ENCODE measurements around the gene CDCP1. TPM values are rescaled to one million over a fixed set of nuclear protein-coding genes. Genes with fewer than 3 reads are reported as not detected.

CDCP1 gene
- total RNA-seq, 6 experiments from 2014 or later, result 0.78 to 2.1 (median 1.7) TPM

DNA sequence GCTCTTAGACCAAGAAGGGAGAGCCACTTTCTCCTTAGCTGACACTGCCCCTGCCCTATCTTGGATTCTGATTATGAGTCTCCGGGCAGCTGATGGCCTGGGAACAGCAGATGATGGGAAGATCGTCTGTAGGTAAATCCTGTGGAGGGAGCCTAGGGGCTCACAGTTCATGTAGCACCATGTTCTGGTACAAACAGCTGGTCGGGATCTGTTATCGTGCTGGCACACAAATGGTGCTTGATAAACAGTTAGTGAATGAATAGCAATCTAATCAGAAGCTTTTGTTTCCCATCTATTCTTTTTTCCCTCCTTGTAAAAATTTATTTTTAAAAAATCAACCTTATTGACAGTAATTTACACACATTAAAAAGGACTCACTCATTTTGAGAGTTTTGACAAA, 26.8 kb downstream of the CDCP1 start:
- Mint-ChIP-seq H3K4me1 (ENCODE audit: low read depth) (peaks cover 61% of the 10 kb centered on the region), H3K9me3 (no peaks in the 10 kb centered on the region), H3K4me3 (no peak overlapping the region), H3K27ac (no peak overlapping the region), H3K36me3 (ENCODE audit: low read depth) (no peaks in the 10 kb centered on the region), H3K27me3 (ENCODE audit: insufficient read depth) (no peaks in the 10 kb centered on the region; the same call in 1 of the 2 replicates)
- TF ChIP-seq, protein P1, sequence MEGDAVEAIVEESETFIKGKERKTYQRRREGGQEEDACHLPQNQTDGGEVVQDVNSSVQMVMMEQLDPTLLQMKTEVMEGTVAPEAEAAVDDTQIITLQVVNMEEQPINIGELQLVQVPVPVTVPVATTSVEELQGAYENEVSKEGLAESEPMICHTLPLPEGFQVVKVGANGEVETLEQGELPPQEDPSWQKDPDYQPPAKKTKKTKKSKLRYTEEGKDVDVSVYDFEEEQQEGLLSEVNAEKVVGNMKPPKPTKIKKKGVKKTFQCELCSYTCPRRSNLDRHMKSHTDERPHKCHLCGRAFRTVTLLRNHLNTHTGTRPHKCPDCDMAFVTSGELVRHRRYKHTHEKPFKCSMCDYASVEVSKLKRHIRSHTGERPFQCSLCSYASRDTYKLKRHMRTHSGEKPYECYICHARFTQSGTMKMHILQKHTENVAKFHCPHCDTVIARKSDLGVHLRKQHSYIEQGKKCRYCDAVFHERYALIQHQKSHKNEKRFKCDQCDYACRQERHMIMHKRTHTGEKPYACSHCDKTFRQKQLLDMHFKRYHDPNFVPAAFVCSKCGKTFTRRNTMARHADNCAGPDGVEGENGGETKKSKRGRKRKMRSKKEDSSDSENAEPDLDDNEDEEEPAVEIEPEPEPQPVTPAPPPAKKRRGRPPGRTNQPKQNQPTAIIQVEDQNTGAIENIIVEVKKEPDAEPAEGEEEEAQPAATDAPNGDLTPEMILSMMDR (IDR thresholded peaks at IDR 0.05), result no peak
- no peak for DNase-seq

DNA sequence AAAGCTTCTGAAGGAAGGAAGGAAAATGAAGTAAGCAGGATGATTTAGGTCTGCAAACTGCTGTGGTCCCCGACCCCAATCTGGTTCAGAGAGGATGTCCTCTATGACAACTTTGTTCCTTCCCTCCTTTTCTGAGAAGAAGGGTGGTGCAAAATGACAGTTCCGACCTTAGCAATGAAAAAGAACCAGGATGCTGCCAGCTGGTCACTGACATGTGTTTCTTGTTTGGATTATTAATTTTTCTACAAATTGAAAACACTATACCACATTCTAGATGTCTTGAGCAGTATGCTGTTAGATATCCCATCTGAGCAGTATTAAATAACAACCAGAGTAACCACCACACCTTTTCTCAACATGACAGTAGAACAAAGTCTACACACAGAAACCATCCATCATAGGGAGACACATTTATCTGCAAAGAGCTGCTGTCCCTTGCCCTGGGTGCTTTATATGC, 27.5 kb downstream of the CDCP1 start:
- no peaks in the 10 kb centered on the region for H3K9me3 Mint-ChIP-seq
- DNase-seq, result no peak
- H3K27me3 Mint-ChIP-seq (ENCODE audit: insufficient read depth), result no peaks in the 10 kb centered on the region; the same call in 1 of the 2 replicates
- H3K27ac Mint-ChIP-seq, result no peak overlapping the region
- no peak overlapping the region for H3K4me3 Mint-ChIP-seq
- peaks cover 60% of the 10 kb centered on the region for H3K4me1 Mint-ChIP-seq (ENCODE audit: low read depth)
- H3K36me3 Mint-ChIP-seq (ENCODE audit: low read depth), result no peaks in the 10 kb centered on the region
- TF ChIP-seq, protein P1 (IDR thresholded peaks at IDR 0.05), result no peak

DNA sequence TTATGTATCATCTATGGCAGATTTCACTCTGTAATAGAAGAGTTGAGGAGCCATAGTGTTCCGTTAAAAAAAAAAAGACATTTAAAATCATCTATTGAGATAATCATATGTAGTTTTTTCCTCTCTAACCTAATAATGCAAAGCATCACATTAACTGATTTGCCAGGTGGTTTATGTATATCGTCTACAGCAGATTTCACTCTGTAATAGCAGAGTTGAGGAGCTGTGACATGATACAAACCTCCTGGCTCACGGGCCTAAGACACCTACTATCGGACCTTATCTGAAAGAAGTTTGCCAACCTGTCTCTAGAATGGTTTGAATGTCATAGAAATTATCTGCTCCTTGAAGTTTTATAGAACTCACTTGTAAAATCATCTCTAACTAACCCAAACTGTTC, 29.8 kb downstream of the CDCP1 start:
- no peak for DNase-seq
- Mint-ChIP-seq H3K4me3 (no peak overlapping the region), H3K9me3 (no peaks in the 10 kb centered on the region), H3K4me1 (ENCODE audit: low read depth) (peaks cover 56% of the 10 kb centered on the region), H3K27ac (no peak overlapping the region), H3K27me3 (ENCODE audit: insufficient read depth) (no peaks in the 10 kb centered on the region; the same call in 1 of the 2 replicates), H3K36me3 (ENCODE audit: low read depth) (no peaks in the 10 kb centered on the region)
- TF ChIP-seq, protein P1 (IDR thresholded peaks at IDR 0.05), result no peak

DNA sequence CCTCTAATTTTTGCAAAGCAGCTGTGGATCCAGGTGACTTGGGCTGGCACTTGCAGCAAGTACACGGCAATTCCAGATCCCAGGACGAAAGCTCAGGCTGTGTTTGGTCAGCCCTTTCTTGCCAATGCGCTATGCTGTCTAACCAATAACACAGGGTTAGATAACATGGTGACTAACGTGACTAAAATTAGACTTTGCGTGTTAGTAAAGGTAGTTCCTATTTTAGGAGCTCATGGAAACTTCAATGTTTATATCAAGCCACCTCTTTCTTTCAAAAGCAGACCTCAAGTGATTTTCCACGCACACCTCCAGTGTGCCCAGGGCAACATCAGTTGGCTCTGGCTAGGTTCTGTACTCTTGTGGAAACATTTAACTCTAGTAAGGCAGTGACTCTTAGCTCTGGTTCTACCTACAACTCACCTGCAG, 32.5 kb downstream of the CDCP1 start:
- no peaks in the 10 kb centered on the region for H3K9me3 Mint-ChIP-seq
- no peak overlapping the region for H3K27ac Mint-ChIP-seq
- H3K36me3 Mint-ChIP-seq (ENCODE audit: low read depth), result no peaks in the 10 kb centered on the region
- TF ChIP-seq, protein P1 (IDR thresholded peaks at IDR 0.05), result no peak
- H3K4me1 Mint-ChIP-seq (ENCODE audit: low read depth), result peaks cover 46% of the 10 kb centered on the region
- H3K27me3 Mint-ChIP-seq (ENCODE audit: insufficient read depth), result no peaks in the 10 kb centered on the region; the same call in 1 of the 2 replicates
- H3K4me3 Mint-ChIP-seq, result no peak overlapping the region
- no peak for DNase-seq

DNA sequence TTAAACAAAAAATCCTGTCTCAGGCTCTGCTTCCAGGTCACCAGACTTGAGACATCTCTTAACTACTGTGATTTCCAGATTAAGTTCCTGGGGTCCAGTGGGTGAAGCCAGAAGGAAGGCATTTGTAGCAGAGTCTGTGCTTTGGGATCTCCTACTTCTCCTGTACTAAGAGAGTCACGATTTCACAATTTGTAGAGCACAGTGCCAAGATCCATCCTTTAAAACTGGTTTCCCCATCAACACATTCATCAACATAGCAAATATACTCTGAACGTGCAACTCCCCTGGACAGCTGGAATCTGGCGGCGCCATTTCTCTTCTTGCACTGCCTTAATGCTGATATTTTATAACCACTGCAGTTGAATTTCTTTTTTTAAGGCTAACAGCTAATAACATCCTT, 33.2 kb downstream of the CDCP1 start:
- Mint-ChIP-seq H3K4me1 (ENCODE audit: low read depth) (peaks cover 39% of the 10 kb centered on the region), H3K27ac (no peak overlapping the region), H3K27me3 (ENCODE audit: insufficient read depth) (no peaks in the 10 kb centered on the region; the same call in 1 of the 2 replicates), H3K4me3 (no peak overlapping the region), H3K9me3 (no peaks in the 10 kb centered on the region), H3K36me3 (ENCODE audit: low read depth) (no peaks in the 10 kb centered on the region)
- no peak for DNase-seq
- TF ChIP-seq, protein P1 (IDR thresholded peaks at IDR 0.05), result no peak

DNA sequence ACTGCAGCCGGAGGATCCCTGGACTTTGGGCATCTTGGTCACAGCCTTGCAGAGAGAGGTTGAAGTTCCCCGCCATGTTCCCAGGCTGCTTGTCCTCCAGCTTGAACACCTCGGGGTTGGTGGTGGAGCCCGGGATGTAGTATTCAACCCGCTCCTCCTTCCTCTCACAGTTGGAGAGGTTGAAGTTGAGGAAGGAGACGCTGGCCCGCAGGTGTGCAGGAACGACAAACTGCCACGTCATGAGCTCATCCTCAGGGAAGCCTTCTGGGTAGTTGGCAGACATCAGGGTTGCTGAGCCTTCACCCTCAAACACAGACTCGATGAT, 35.7 kb downstream of the CDCP1 start:
- peaks cover 57% of the 10 kb centered on the region for H3K4me1 Mint-ChIP-seq (ENCODE audit: low read depth)
- no peaks in the 10 kb centered on the region; the same call in 1 of the 2 replicates for H3K27me3 Mint-ChIP-seq (ENCODE audit: insufficient read depth)
- H3K27ac Mint-ChIP-seq, result peak overlapping the region; percentile 62
- no peak overlapping the region; the same call in 1 of the 2 replicates for H3K4me3 Mint-ChIP-seq
- no peaks in the 10 kb centered on the region for H3K36me3 Mint-ChIP-seq (ENCODE audit: low read depth)
- no peaks in the 10 kb centered on the region for H3K9me3 Mint-ChIP-seq
- TF ChIP-seq, protein P1 (IDR thresholded peaks at IDR 0.05), result no peak
- no peak for DNase-seq

All from HFFc6 (cell line).